ENCODE measurements around the gene PANK1. TPM values are rescaled to one million over a fixed set of nuclear protein-coding genes. Genes with fewer than 3 reads are reported as not detected.

Gene PANK1
- total and polyA plus RNA-seq, 9 of the 15 experiments (the other 6 are each of a cell fraction or from before 2014, with no cell fraction given): 1.7 to 10.7 (median 6.5) TPM

DNA sequence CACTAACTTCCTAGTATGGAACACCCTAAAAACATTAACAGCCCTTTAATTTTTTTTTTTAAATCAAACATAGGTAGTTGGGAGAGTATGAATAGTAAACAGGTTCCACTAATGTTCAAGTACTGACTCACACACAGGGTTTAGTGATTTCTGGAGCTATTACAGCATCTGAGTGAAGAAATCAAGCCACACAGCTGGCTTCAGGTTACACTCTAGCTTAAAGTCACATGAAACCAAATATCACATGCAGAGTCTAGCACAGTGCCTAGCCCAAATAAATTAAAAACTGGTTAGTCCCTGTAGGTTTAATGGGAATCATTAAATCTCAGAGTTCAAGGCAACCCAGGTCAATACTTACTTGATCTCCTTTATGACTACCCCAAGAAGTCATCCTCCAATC, 11.6 kb downstream of the PANK1 start:
- ChIA-PET POLR2A (interaction anchor here (1.0 to 1.2 kb wide), 3 partner anchors 10 to 32 kb away, joined by 3 to 5 read pairs (median 4); no protein-coding TSS in a partner anchor), CTCF (ENCODE audit: low intra/inter-chr PET ratio) (interaction anchor here (0.6 kb wide), 1 partner anchor 10 kb away, joined by 4 read pairs; no protein-coding TSS in a partner anchor)
- Histone ChIP-seq H3K27me3 (ENCODE audit: control insufficient read depth in 2 of 2, insufficient read depth in 2 of 2, low read length in 2 of 2) (no peaks in the 10 kb centered on the region), H4K20me1 (replicated peaks; ENCODE audit: control insufficient read depth, insufficient read depth, low read length) (no peaks in the 10 kb centered on the region), H3K4me2 (ENCODE audit: insufficient read depth, low read length) (no peak overlapping the region), H3K27ac (ENCODE audit: extremely low read depth, low read depth, low read length) (no peak overlapping the region), H3K9me3 (replicated peaks; ENCODE audit: control insufficient read depth, insufficient read depth, low read depth, low read length) (no peaks in the 10 kb centered on the region), H3K79me2 (ENCODE audit: control insufficient read depth, insufficient read depth, low read length) (peaks cover 11% of the 10 kb centered on the region), H2AFZ (ENCODE audit: low read depth, low read length) (no peak overlapping the region), H3K4me3 (no peak overlapping the region), H3K9me1 (ENCODE audit: control insufficient read depth, insufficient read depth, low read length) (no peaks in the 10 kb centered on the region), H3K36me3 (ENCODE audit: control insufficient read depth, insufficient read depth, low read length) (peaks cover 26% of the 10 kb centered on the region; the same call in 1 of the 3 replicates), H3K9ac (ENCODE audit: insufficient read depth in 1 of 2, low read depth in 2 of 2, low read length in 2 of 2) (no peak overlapping the region), H3K4me1 (replicated peaks in 1 of 2; ENCODE audit: control insufficient read depth in 2 of 2, insufficient read depth in 2 of 2, low read length in 2 of 2) (no peaks in the 10 kb centered on the region)
- DNase-seq (ENCODE audit: extremely low read depth in 1 of 4, low spot score in 3 of 4): no peak
- FAIRE-seq: no peak
- no TSS peak for BruUV-seq (replicated peaks)
- ATAC-seq: no peak
- TF ChIP-seq, protein P1, sequence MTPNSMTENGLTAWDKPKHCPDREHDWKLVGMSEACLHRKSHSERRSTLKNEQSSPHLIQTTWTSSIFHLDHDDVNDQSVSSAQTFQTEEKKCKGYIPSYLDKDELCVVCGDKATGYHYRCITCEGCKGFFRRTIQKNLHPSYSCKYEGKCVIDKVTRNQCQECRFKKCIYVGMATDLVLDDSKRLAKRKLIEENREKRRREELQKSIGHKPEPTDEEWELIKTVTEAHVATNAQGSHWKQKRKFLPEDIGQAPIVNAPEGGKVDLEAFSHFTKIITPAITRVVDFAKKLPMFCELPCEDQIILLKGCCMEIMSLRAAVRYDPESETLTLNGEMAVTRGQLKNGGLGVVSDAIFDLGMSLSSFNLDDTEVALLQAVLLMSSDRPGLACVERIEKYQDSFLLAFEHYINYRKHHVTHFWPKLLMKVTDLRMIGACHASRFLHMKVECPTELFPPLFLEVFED (CRISPR knock-in tag; conservative IDR thresholded peaks at IDR 0.05): no peak
- no peak for TF ChIP-seq STAT5B (CRISPR knock-in tag; IDR thresholded peaks at IDR 0.05)
- no peak for TF ChIP-seq CBX1 (IDR thresholded peaks at IDR 0.05; ENCODE audit: low read depth)
- no peak for TF ChIP-seq BCL6 (CRISPR knock-in tag; IDR thresholded peaks at IDR 0.05)
- no peak for TF ChIP-seq ZNF785 (CRISPR knock-in tag; IDR thresholded peaks at IDR 0.05)
- TF ChIP-seq FOXM1 (IDR thresholded peaks at IDR 0.05; ENCODE audit: low read depth): no peak
- no peak for TF ChIP-seq FOXM1 (CRISPR knock-in tag; IDR thresholded peaks at IDR 0.05; ENCODE audit: low read depth)
- no peak for TF ChIP-seq HSF4 (CRISPR knock-in tag; IDR thresholded peaks at IDR 0.05; ENCODE audit: borderline replicate concordance)
- no peak for TF ChIP-seq GATAD2B (IDR thresholded peaks at IDR 0.05; ENCODE audit: borderline replicate concordance)
- no peak for TF ChIP-seq ILF3 (IDR thresholded peaks at IDR 0.05; ENCODE audit: borderline replicate concordance)
- TF ChIP-seq ZNF324 (CRISPR knock-in tag; IDR thresholded peaks at IDR 0.05): no peak
- no peak for TF ChIP-seq NEUROD1 (IDR thresholded peaks at IDR 0.05; ENCODE audit: borderline replicate concordance, low read depth, low read length, partially characterized antibody)
- TF ChIP-seq, protein P2, sequence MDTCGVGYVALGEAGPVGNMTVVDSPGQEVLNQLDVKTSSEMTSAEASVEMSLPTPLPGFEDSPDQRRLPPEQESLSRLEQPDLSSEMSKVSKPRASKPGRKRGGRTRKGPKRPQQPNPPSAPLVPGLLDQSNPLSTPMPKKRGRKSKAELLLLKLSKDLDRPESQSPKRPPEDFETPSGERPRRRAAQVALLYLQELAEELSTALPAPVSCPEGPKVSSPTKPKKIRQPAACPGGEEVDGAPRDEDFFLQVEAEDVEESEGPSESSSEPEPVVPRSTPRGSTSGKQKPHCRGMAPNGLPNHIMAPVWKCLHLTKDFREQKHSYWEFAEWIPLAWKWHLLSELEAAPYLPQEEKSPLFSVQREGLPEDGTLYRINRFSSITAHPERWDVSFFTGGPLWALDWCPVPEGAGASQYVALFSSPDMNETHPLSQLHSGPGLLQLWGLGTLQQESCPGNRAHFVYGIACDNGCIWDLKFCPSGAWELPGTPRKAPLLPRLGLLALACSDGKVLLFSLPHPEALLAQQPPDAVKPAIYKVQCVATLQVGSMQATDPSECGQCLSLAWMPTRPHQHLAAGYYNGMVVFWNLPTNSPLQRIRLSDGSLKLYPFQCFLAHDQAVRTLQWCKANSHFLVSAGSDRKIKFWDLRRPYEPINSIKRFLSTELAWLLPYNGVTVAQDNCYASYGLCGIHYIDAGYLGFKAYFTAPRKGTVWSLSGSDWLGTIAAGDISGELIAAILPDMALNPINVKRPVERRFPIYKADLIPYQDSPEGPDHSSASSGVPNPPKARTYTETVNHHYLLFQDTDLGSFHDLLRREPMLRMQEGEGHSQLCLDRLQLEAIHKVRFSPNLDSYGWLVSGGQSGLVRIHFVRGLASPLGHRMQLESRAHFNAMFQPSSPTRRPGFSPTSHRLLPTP (IDR thresholded peaks at IDR 0.05; ENCODE audit: borderline replicate concordance, extremely low read depth, insufficient read length): no peak
- no peak for TF ChIP-seq ZNF764 (CRISPR knock-in tag; IDR thresholded peaks at IDR 0.05; ENCODE audit: low read depth)
- TF ChIP-seq ZNF75A (CRISPR knock-in tag; IDR thresholded peaks at IDR 0.05): no peak
- no peak for TF ChIP-seq FOXA3 (CRISPR knock-in tag; conservative IDR thresholded peaks at IDR 0.05 in 1 of 2, IDR thresholded peaks at IDR 0.05 in 1 of 2)
- no peak for TF ChIP-seq ZNF766 (CRISPR knock-in tag; conservative IDR thresholded peaks at IDR 0.05)
- no peak for TF ChIP-seq FOXJ3 (CRISPR knock-in tag; IDR thresholded peaks at IDR 0.05)
- no peak for TF ChIP-seq CBFA2T3 (IDR thresholded peaks at IDR 0.05)
- TF ChIP-seq ZFPM2 (CRISPR knock-in tag; IDR thresholded peaks at IDR 0.05): no peak
- intact Hi-C loops (cut with micrococcal nuclease): no loop called here
- in situ Hi-C loops (cut with MboI): no loop called here
